Thyroid gland (tissue), 4 donors: ENCODE results near the gene PCBP4. TPM values are rescaled to one million over a fixed set of nuclear protein-coding genes. Genes with fewer than 3 reads are reported as not detected.
A peak's percentile ranks its signal among the peaks of the same experiment; 100 is the strongest.

Source experiments
- DNase-seq, 2 donors: peaks; one replicate each; pipeline ENCODE4 v3.0.0-alpha.2; 2019
- H3K27ac ChIP-seq, 3 donors: fragments of 200-600 bp; sonication (generic); 1 replicate in 2 of 3; 2 replicates in 1 of 3; pipeline ENCODE4 v1.5.1; 2016 to 2019; ENCODE audit warnings: mild to moderate bottlenecking in 1 of 3, moderate library complexity in 1 of 3
- H3K27me3 ChIP-seq: fragments of 200-600 bp; sonication (generic); one replicate; pipeline ENCODE4 v1.5.1; 2019
- H3K36me3 ChIP-seq, 2 donors: fragments of 200-600 bp; sonication (generic); one replicate each; pipeline ENCODE4 v1.5.1; 2016 to 2019
- H3K4me1 ChIP-seq, 2 donors: fragments of 200-600 bp; sonication (generic); one replicate each; pipeline ENCODE4 v1.5.1; 2017 to 2019
- H3K4me3 ChIP-seq, 3 donors: fragments of 200-600 bp; sonication (generic); replicated peaks in 1 of 3; 1 replicate in 2 of 3; 2 replicates in 1 of 3; pipeline ENCODE4 v1.5.1; 2016; ENCODE audit warnings: mild to moderate bottlenecking in 1 of 3
- H3K9me3 ChIP-seq: fragments of 200-600 bp; sonication (generic); one replicate; pipeline ENCODE4 v1.5.1; 2017
- POLR2A ChIP-seq, 2 donors: fragments of 450-650 bp; IDR thresholded peaks; one replicate each; pipeline ENCODE4 v1.6.1; 2017; ENCODE audit warnings: antibody characterized with exemption in 2 of 2, mild to moderate bottlenecking in 2 of 2, moderate library complexity in 1 of 2
- WGBS, 2 donors: methylation state at CpG; one replicate each; pipeline ENCODE4 v1.1.5; 2017; 5-methylcytosine and 5-hydroxymethylcytosine counted together
- intact Hi-C: fragments of 100-400 bp; cut with DNase I; formaldehyde crosslinking; loops from one replicate; pipeline ENCODE4 v1.15.1; 2023
- total RNA-seq, 4 donors: library from RNA; depleted of rRNA; stranded (reverse); fragments of >200 nt; gene quantifications; one replicate each; pipeline ENCODE4 v1.2.3, GENCODE V29; 2016
- TF ChIP-seq, protein P1 (sequence below), 6 experiments: fragments of 200-600 bp in 3 of 6; fragments of 450-650 bp in 3 of 6; sonication (generic) in 3 of 6; IDR thresholded peaks; one replicate each; pipeline ENCODE4 v1.5.1; 2016 to 2019; ENCODE audit warnings: antibody characterized with exemption in 6 of 6, mild to moderate bottlenecking in 2 of 6, inconsistent platforms in 1 of 6, moderate library complexity in 1 of 6

PCBP4 gene
- total RNA-seq, 4 donors from 2014 or later = 22.2 to 66.2 (median 41.1) TPM

DNA sequence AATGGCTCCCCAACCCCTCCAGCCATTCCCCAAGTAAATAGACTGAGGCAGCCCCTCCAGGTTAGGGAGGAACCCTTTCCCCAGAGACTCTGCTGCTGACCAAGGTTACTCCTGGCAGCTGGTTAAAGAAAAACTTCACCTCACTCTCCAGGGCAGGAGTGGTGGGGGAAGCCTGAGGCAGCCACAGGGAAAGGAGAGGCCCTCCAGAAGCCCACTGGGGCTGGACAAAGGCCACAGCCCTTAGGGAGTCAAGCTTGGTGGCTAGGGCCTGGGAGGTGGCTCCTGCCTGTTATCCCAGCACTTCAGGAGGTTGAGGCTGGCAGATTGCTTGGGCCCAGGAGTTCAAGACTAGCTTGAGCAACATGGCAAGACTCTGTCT is 17.0 kb upstream of the PCBP4 start:
- intact Hi-C loops = no loop called here
- TF ChIP-seq, protein P1, sequence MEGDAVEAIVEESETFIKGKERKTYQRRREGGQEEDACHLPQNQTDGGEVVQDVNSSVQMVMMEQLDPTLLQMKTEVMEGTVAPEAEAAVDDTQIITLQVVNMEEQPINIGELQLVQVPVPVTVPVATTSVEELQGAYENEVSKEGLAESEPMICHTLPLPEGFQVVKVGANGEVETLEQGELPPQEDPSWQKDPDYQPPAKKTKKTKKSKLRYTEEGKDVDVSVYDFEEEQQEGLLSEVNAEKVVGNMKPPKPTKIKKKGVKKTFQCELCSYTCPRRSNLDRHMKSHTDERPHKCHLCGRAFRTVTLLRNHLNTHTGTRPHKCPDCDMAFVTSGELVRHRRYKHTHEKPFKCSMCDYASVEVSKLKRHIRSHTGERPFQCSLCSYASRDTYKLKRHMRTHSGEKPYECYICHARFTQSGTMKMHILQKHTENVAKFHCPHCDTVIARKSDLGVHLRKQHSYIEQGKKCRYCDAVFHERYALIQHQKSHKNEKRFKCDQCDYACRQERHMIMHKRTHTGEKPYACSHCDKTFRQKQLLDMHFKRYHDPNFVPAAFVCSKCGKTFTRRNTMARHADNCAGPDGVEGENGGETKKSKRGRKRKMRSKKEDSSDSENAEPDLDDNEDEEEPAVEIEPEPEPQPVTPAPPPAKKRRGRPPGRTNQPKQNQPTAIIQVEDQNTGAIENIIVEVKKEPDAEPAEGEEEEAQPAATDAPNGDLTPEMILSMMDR (IDR thresholded peaks at IDR 0.05) = no peak
- TF ChIP-seq POLR2A (IDR thresholded peaks at IDR 0.05) = no peak
- no peaks in the 10 kb centered on the region for H3K36me3 ChIP-seq
- H3K27me3 ChIP-seq = no peaks in the 10 kb centered on the region
- peaks cover 12 to 22% of the 10 kb centered on the region in 2 donors for H3K4me1 ChIP-seq
- peak in 1 of 2 donors; percentile 44 for DNase-seq
- H3K9me3 ChIP-seq = no peaks in the 10 kb centered on the region
- peak overlapping the region in 2 of 3 donors; percentile 89 to 94 for H3K27ac ChIP-seq
- H3K4me3 ChIP-seq = peak overlapping the region in 1 of 3 donors; percentile 40

DNA sequence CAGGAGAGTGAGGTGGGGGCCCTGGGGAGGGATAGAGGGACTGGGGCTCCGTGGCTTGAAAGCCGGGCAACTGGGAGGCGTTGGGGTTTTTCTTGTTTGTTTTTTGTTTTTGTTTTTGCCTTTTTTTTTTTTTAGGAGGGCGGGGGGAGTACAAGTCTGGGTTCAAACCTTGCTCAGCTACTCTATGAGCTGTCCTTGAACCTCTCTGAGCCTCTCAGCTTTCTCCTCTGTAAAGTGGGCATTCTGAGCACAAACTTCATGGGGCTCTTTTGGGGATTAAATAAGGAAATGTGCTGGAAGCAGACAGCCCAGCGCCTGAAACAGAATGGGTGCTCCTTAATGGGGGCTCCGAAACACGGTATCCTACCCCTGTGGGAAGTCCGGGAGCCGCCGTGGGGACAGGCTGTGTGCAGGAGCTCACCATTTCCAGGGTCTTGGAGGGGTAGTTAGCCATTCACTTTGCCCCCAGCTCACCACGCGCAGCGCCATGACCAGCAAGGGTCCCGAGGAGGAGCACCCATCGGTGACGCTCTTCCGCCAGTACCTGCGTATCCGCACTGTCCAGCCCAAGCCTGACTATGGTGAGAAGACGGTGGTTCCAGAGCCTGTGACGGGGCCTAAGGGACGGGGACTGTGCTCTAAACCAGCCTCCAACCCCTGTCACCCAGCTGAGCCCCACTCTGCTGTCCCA is 16.5 kb upstream of the PCBP4 start:
- WGBS, 2 donors = 68 to 70% methylated on average over 19 to 22 of the region's 22 CpGs
- H3K4me3 ChIP-seq = peak overlapping the region in 2 of 3 donors; percentile 34 to 40
- DNase-seq = no peak
- H3K36me3 ChIP-seq = no peaks in the 10 kb centered on the region
- H3K9me3 ChIP-seq = no peaks in the 10 kb centered on the region
- H3K27ac ChIP-seq = peak overlapping the region; percentile 89 to 94 (median 93)
- intact Hi-C loops = no loop called here
- H3K4me1 ChIP-seq = peaks cover 10 to 20% of the 10 kb centered on the region in 2 donors
- H3K27me3 ChIP-seq = no peaks in the 10 kb centered on the region
- TF ChIP-seq, protein P1 (IDR thresholded peaks at IDR 0.05) = no peak
- no peak for TF ChIP-seq POLR2A (IDR thresholded peaks at IDR 0.05)

DNA sequence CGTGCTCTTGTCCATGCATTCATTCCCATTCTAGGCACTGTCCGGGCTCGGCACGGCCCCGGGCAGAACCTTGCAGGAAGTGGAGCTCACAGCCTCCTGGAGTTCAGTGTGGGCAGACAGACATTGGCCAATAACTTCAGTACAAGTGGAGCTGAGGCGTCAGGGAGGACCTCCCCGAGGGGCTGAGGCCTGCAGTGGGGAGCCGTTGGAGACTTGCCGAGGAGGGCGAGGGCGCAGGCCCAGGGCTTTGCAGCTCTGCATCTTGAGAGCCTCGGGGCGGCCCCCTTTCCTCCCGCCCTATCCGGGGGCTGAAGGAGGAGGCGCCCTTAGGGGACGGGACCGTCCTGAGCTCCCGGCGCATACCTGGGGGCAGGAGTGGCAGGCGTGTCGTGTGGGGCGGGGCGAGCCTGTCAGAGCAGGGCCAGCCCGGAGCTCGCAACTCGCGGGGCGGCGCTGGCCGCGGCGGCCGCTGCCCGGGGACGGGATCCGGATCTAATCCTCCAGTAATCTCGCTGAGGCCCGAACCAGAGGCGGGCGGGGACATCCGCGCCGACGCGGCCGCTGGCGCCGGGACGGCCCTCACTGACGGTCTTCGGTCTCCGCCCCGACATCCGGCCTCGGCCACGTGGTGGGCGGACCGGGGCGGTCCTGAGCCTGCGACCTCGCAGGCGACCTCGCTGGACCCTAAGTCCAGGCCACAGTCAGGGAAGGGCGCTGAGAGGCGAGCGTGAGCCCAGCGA is 15.8 kb upstream of the PCBP4 start, which contains the start of gene ACY1:
Gene ACY1 (plus strand): TSS at position 698 of the 740 bp plus-strand sequence. CDS start 530 bp downstream, outside the sequence.
- 0% methylated on average over 25 to 49 of the region's 68 CpGs for WGBS, 2 donors

DNA sequence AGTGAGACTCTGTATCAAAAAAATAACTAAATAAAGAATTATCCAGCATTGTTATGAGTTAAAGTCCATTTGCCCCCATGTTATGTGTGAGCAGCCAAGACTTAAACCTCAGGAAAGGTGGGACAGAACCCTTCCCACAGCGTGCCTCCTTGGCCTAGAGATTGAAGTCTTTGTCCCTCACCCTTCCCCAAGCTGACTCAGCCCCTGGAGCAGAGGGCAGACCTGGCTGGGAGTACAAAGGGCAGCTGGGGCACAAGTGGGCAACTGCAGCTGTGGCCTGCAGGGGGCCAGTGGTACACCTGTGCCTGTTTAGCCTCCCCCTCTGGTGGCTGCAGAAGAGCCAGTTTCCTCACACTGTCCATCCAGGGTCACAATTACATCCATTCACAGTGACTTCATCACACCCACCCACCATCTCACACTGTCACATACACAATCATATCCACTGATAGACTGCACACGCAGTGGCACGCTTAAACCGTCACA is 15.1 kb upstream of the PCBP4 start:
- WGBS, 2 donors = 11% methylated on average over 4 of the region's 4 CpGs
- peak overlapping the region; percentile 89 to 94 (median 93) for H3K27ac ChIP-seq
- intact Hi-C loops = no loop called here
- no peak for TF ChIP-seq POLR2A (IDR thresholded peaks at IDR 0.05)
- TF ChIP-seq, protein P1 (IDR thresholded peaks at IDR 0.05) = peak in 4 of 6 experiments; percentile 28 to 56 (median 34)
- H3K36me3 ChIP-seq = no peaks in the 10 kb centered on the region
- H3K27me3 ChIP-seq = no peaks in the 10 kb centered on the region
- H3K9me3 ChIP-seq = no peaks in the 10 kb centered on the region
- H3K4me3 ChIP-seq = peak overlapping the region in 2 of 3 donors; percentile 34 to 40
- peak; percentile 33 to 43 for DNase-seq
- H3K4me1 ChIP-seq = peaks cover 10 to 20% of the 10 kb centered on the region in 2 donors

More for the DNA sequence above, 15.8 kb upstream of the PCBP4 start, which contains the start of gene ACY1:
- Histone ChIP-seq H3K27ac (peak within 1 kb of the TSS; percentile 89 to 94 (median 93)), H3K27me3 (no peaks in the 10 kb centered on the region), H3K36me3 (no peaks in the 10 kb centered on the region), H3K4me3 (peak within 1 kb of the TSS in 2 of 3 donors; percentile 34 to 40), H3K9me3 (no peaks in the 10 kb centered on the region), H3K4me1 (peaks cover 10 to 20% of the 10 kb centered on the region in 2 donors)
- intact Hi-C loops = no loop called here
- TF ChIP-seq, protein P1 (IDR thresholded peaks at IDR 0.05) = peak in 1 of 6 experiments; percentile 2
- TF ChIP-seq POLR2A (IDR thresholded peaks at IDR 0.05) = peak in 1 of 2 donors; percentile 81
- peak; percentile 95 to 96 for DNase-seq
